GM10847 (cell line): ENCODE data around the gene ZNF708.

Experiments used
- POLR2A ChIP-seq: IDR thresholded peaks from 2 replicates; pipeline ENCODE4 v1.6.1; 2011; ENCODE audit not compliant: insufficient read length; ENCODE audit errors: extremely low read depth

Gene ZNF708

GRCh38 chr19:21260164-21260847, 68.9 kb downstream of the ZNF708 start:
- TF ChIP-seq POLR2A: no peak

DNA sequence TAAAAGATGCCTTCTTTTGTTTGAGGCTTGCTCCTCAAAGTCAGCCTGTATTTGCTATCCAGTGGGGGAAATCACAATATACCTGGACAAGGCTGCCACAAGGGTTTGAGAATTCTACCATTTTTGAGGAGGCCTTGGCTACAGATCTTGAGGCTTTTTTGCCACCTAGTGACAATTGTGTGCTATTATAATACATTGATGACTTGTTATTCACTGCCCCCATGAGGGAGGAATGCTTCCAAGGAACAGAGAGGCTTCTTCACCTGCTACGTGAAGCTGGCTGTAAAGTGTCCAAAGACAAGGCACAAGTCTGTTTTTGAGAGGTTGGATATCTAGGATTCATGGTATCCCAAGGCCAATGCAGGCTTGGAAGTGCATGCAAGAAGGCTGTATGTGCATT, 72.5 kb downstream of the ZNF708 start:
- TF ChIP-seq POLR2A: no peak
